T-helper 17 cell (primary cell): Measurements from ENCODE around the gene IQGAP1. TPM values are rescaled to one million over a fixed set of nuclear protein-coding genes. Genes with fewer than 3 reads are reported as not detected.

Source experiments
- ATAC-seq: fragments of 150-1000 bp; cut with Tn5 transposase; 2 replicates; pipeline ENCODE4 v1.10.0; 2021; ENCODE audit warnings: mild to moderate bottlenecking, moderate library complexity
- DNase-seq, 3 donors: peaks; one replicate each; pipeline versions ENCODE4 v3.0.0 to v3.0.0-alpha.2; 2020 to 2021
- H3K9me3 ChIP-seq: one replicate; pipeline ENCODE4 v1.7.0; 2013; ENCODE audit warnings: low read length, mild to moderate bottlenecking; ENCODE audit not compliant: control insufficient read depth, poor library complexity, severe bottlenecking
- H3K27ac Mint-ChIP-seq: one replicate; pipeline ENCODE4 v1.8.0; 2022; ENCODE audit warnings: mild to moderate bottlenecking, moderate library complexity, mixed read lengths
- H3K27me3 Mint-ChIP-seq: one replicate; pipeline ENCODE4 v1.8.0; 2022; ENCODE audit warnings: mixed read lengths
- H3K36me3 Mint-ChIP-seq: one replicate; pipeline ENCODE4 v1.8.0; 2022; ENCODE audit warnings: low read depth, mixed read lengths
- H3K4me1 Mint-ChIP-seq: one replicate; pipeline ENCODE4 v1.8.0; 2022; ENCODE audit warnings: mild to moderate bottlenecking, mixed read lengths
- H3K4me3 Mint-ChIP-seq: one replicate; pipeline ENCODE4 v1.8.0; 2022; ENCODE audit warnings: mild to moderate bottlenecking, moderate library complexity, mixed read lengths
- total RNA-seq, 4 donors: library from RNA in 2 of 4; stranded (reverse) in 2 of 4; gene quantifications; one replicate each; pipeline ENCODE4 v1.2.3 and lab custom pipeline; 2022 to 2026

Gene IQGAP1
- total RNA-seq, 2 donors from 2014 or later, result 131 to 157 TPM

- no peaks in the 10 kb centered on the region for H3K27me3 Mint-ChIP-seq
- H3K4me3 Mint-ChIP-seq, result peak overlapping the region; percentile 94
- H3K4me1 Mint-ChIP-seq, result peaks cover 44% of the 10 kb centered on the region
These were observed 679 bp downstream of the IQGAP1 start for GRCh38 chr15:90388462-90389380.

GRCh38 chr15:90389513-90389912 lies 1.5 kb downstream of the IQGAP1 start:
- H3K9me3 ChIP-seq, result no peaks in the 10 kb centered on the region
- H3K4me3 Mint-ChIP-seq, result peak overlapping the region; percentile 94
- peak overlapping the region; percentile 96 for H3K27ac Mint-ChIP-seq
- peaks cover 17% of the 10 kb centered on the region for H3K36me3 Mint-ChIP-seq
- no peak for ATAC-seq
- no peaks in the 10 kb centered on the region for H3K27me3 Mint-ChIP-seq
- no peak for DNase-seq
- H3K4me1 Mint-ChIP-seq, result peaks cover 49% of the 10 kb centered on the region

More at GRCh38 chr15:90388462-90389380, 679 bp downstream of the IQGAP1 start:
- H3K27ac Mint-ChIP-seq, result peak overlapping the region; percentile 96
- no peaks in the 10 kb centered on the region for H3K9me3 ChIP-seq
- ATAC-seq (peak; percentile 24), DNase-seq (peak; percentile 41 to 45 (median 43))
- peaks cover 17% of the 10 kb centered on the region for H3K36me3 Mint-ChIP-seq

- H3K27ac Mint-ChIP-seq, result peak overlapping the region; percentile 78
- H3K4me1 Mint-ChIP-seq, result peaks cover 60% of the 10 kb centered on the region
- DNase-seq (no peak), ATAC-seq (no peak)
- no peak overlapping the region for H3K4me3 Mint-ChIP-seq
- H3K36me3 Mint-ChIP-seq, result peaks cover 23% of the 10 kb centered on the region
- H3K9me3 ChIP-seq, result no peaks in the 10 kb centered on the region
- H3K27me3 Mint-ChIP-seq, result no peaks in the 10 kb centered on the region
These were observed 5.0 kb downstream of the IQGAP1 start for GRCh38 chr15:90393040-90393439.

- H3K27me3 Mint-ChIP-seq, result no peaks in the 10 kb centered on the region
- H3K4me1 Mint-ChIP-seq, result peaks cover 58% of the 10 kb centered on the region
- peaks cover 22% of the 10 kb centered on the region for H3K36me3 Mint-ChIP-seq
- peak overlapping the region; percentile 78 for H3K27ac Mint-ChIP-seq
- DNase-seq (no peak), ATAC-seq (no peak)
- no peaks in the 10 kb centered on the region for H3K9me3 ChIP-seq
- H3K4me3 Mint-ChIP-seq, result no peak overlapping the region
These were observed 6.0 kb downstream of the IQGAP1 start for GRCh38 chr15:90394074-90394473.

- Mint-ChIP-seq H3K27me3 (no peaks in the 10 kb centered on the region), H3K27ac (peak overlapping the region; percentile 78), H3K36me3 (peaks cover 21% of the 10 kb centered on the region), H3K4me3 (peak overlapping the region; percentile 56), H3K4me1 (peaks cover 55% of the 10 kb centered on the region)
- H3K9me3 ChIP-seq, result no peaks in the 10 kb centered on the region
- DNase-seq (no peak), ATAC-seq (no peak)
These were observed 6.9 kb downstream of the IQGAP1 start for GRCh38 chr15:90394748-90395442.

- peaks cover 52% of the 10 kb centered on the region for H3K4me1 Mint-ChIP-seq
- no peak for DNase-seq
- H3K9me3 ChIP-seq, result no peaks in the 10 kb centered on the region
- no peaks in the 10 kb centered on the region for H3K27me3 Mint-ChIP-seq
- peak overlapping the region; percentile 78 for H3K27ac Mint-ChIP-seq
- ATAC-seq, result no peak
- H3K4me3 Mint-ChIP-seq, result peak overlapping the region; percentile 28
- peaks cover 14% of the 10 kb centered on the region for H3K36me3 Mint-ChIP-seq
These were observed 8.3 kb downstream of the IQGAP1 start for GRCh38 chr15:90396321-90396720.

GRCh38 chr15:90400005-90400758 lies 12.1 kb downstream of the IQGAP1 start:
- DNase-seq (no peak), ATAC-seq (peak; percentile 33)
- Mint-ChIP-seq H3K27me3 (no peaks in the 10 kb centered on the region), H3K27ac (peak overlapping the region; percentile 100), H3K4me3 (peak overlapping the region; percentile 67), H3K36me3 (peaks cover 9% of the 10 kb centered on the region), H3K4me1 (peaks cover 43% of the 10 kb centered on the region)
- no peaks in the 10 kb centered on the region for H3K9me3 ChIP-seq

GRCh38 chr15:90400759-90401314 lies 12.8 kb downstream of the IQGAP1 start:
- H3K27ac Mint-ChIP-seq, result peak overlapping the region; percentile 100
- peak overlapping the region; percentile 67 for H3K4me3 Mint-ChIP-seq
- DNase-seq, result peak; percentile 34 to 58 (median 47)
- ATAC-seq, result peak; percentile 99
- no peaks in the 10 kb centered on the region for H3K27me3 Mint-ChIP-seq
- H3K36me3 Mint-ChIP-seq, result peaks cover 6% of the 10 kb centered on the region
- peaks cover 39% of the 10 kb centered on the region for H3K4me1 Mint-ChIP-seq
- no peaks in the 10 kb centered on the region for H3K9me3 ChIP-seq

- no peaks in the 10 kb centered on the region for H3K9me3 ChIP-seq
- H3K4me3 Mint-ChIP-seq, result peak overlapping the region; percentile 61
- peaks cover 38% of the 10 kb centered on the region for H3K4me1 Mint-ChIP-seq
- no peaks in the 10 kb centered on the region for H3K27me3 Mint-ChIP-seq
- peak overlapping the region; percentile 100 for H3K27ac Mint-ChIP-seq
- no peak for ATAC-seq
- H3K36me3 Mint-ChIP-seq, result peaks cover 4% of the 10 kb centered on the region
- DNase-seq, result no peak
These were observed 13.5 kb downstream of the IQGAP1 start for GRCh38 chr15:90401495-90401894.

- Mint-ChIP-seq H3K4me3 (peak overlapping the region; percentile 72), H3K36me3 (peaks cover 4% of the 10 kb centered on the region), H3K27ac (peak overlapping the region; percentile 100), H3K27me3 (no peaks in the 10 kb centered on the region), H3K4me1 (peaks cover 45% of the 10 kb centered on the region)
- DNase-seq, result no peak
- no peaks in the 10 kb centered on the region for H3K9me3 ChIP-seq
- ATAC-seq, result no peak
These were observed 14.2 kb downstream of the IQGAP1 start for GRCh38 chr15:90402223-90402622.

- H3K4me1 Mint-ChIP-seq, result peaks cover 48% of the 10 kb centered on the region
These were observed 14.7 kb downstream of the IQGAP1 start for GRCh38 chr15:90402767-90403166.

GRCh38 chr15:90405055-90405607 lies 17.1 kb downstream of the IQGAP1 start:
- DNase-seq (no peak), ATAC-seq (no peak)
- peaks cover 51% of the 10 kb centered on the region for H3K4me1 Mint-ChIP-seq
- peaks cover 6% of the 10 kb centered on the region for H3K36me3 Mint-ChIP-seq
- H3K27me3 Mint-ChIP-seq, result no peaks in the 10 kb centered on the region
- H3K4me3 Mint-ChIP-seq, result no peak overlapping the region
- H3K9me3 ChIP-seq, result no peaks in the 10 kb centered on the region
- H3K27ac Mint-ChIP-seq, result peak overlapping the region; percentile 77

More at GRCh38 chr15:90402767-90403166, 14.7 kb downstream of the IQGAP1 start:
- Mint-ChIP-seq H3K27ac (peak overlapping the region; percentile 100), H3K36me3 (peaks cover 4% of the 10 kb centered on the region), H3K27me3 (no peaks in the 10 kb centered on the region), H3K4me3 (no peak overlapping the region)
- ATAC-seq (no peak), DNase-seq (no peak)
- H3K9me3 ChIP-seq, result no peaks in the 10 kb centered on the region
